Measurements from ENCODE around the gene ATP2B3.

ATP2B3 gene

DNA sequence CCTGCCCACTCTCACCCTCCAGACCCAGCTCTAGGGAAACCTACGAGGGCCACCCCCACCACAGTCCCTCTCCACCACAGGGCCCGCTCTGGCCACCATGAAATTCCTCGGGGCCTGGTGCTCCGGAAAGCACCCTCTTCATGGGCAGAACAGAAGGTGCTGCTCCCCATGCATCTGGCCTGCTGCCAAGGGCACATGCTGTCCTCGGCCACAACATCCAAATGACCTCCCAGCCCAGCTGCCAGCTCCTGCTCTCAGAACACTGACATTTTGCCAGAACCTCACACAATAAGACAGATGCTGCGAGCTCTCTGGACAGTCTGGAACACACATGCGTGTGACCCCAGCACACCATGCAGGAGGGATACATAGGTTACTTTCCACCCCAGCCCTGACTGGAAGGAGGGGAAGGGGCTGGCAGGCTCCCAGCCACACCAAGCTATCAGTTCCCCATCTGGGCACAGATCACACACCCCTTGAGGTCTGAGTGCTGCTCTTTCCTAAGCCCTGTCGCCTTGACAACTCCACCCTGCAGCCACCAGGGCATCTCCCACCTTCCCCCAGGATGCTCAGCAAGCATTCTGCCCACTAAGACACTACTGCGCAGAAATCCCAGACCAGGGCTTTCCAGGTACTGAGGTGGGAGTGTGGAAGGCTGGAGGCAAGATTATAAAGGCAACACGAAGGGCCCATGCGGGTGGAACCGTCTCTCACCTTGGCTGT lies 75.7 kb downstream of the ATP2B3 start:
- TF ChIP-seq, protein P1, sequence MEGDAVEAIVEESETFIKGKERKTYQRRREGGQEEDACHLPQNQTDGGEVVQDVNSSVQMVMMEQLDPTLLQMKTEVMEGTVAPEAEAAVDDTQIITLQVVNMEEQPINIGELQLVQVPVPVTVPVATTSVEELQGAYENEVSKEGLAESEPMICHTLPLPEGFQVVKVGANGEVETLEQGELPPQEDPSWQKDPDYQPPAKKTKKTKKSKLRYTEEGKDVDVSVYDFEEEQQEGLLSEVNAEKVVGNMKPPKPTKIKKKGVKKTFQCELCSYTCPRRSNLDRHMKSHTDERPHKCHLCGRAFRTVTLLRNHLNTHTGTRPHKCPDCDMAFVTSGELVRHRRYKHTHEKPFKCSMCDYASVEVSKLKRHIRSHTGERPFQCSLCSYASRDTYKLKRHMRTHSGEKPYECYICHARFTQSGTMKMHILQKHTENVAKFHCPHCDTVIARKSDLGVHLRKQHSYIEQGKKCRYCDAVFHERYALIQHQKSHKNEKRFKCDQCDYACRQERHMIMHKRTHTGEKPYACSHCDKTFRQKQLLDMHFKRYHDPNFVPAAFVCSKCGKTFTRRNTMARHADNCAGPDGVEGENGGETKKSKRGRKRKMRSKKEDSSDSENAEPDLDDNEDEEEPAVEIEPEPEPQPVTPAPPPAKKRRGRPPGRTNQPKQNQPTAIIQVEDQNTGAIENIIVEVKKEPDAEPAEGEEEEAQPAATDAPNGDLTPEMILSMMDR (conservative IDR thresholded peaks at IDR 0.05; ENCODE audit: low read depth, low read length) = no peak
- Histone ChIP-seq H3K79me2 (ENCODE audit: insufficient read depth, low read depth) (no peaks in the 10 kb centered on the region; the same call in 1 of the 2 replicates), H3K27me3 (ENCODE audit: insufficient read depth, low read depth) (no peaks in the 10 kb centered on the region), H3K27ac (no peak overlapping the region), H4K20me1 (ENCODE audit: insufficient read depth) (no peaks in the 10 kb centered on the region), H2AFZ (ENCODE audit: low read depth) (no peak overlapping the region), H3K4me2 (no peak overlapping the region), H3K4me3 (IDR thresholded peaks at IDR 0.05; ENCODE audit: insufficient read depth, low read depth, low read length) (no peak overlapping the region), H3K36me3 (ENCODE audit: insufficient read depth) (no peaks in the 10 kb centered on the region), H3K9ac (no peak overlapping the region), H3K4me1 (ENCODE audit: low read depth, poor library complexity, severe bottlenecking) (peaks cover 3% of the 10 kb centered on the region)

DNA sequence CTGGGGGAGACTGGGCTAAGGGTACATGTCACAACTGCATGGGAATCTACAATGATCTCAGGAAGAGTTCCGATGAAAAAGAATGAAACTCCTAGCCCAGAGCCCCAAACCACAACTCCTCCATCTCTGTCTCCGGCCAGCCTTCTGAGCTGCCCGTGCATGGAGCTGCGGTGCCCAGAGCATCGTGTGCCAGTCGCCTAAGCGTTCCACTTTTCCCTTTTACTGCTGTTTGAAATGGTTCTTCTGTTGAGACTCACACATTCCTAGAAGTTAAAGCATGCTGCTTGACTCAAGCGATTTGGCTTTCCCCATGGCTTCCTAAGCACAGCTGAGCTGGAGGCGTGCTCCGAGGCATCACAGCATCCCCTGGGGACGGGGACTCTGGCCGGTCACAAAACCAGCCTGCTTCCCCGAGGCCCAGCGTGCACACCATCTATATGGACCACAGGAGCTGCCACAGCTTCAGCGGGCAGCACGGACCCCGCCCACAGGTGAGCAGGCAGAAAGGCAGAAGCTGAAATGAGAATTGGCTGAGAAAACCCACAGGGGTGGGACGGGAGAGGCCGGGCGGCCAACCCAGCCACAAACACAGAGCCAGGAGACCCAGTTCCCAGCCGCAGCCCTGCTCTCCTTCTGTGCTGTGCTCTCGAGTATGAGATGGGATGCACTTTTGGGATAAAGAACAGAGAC lies 76.5 kb downstream of the ATP2B3 start:
- H3K4me2 ChIP-seq = no peak overlapping the region
- H3K27ac ChIP-seq = no peak overlapping the region
- H3K36me3 ChIP-seq (ENCODE audit: insufficient read depth) = no peaks in the 10 kb centered on the region
- H3K79me2 ChIP-seq (ENCODE audit: insufficient read depth, low read depth) = no peaks in the 10 kb centered on the region; the same call in 1 of the 2 replicates
- H3K4me1 ChIP-seq (ENCODE audit: low read depth, poor library complexity, severe bottlenecking) = peaks cover 4% of the 10 kb centered on the region
- no peak overlapping the region for H2AFZ ChIP-seq (ENCODE audit: low read depth)
- no peak overlapping the region for H3K4me3 ChIP-seq (IDR thresholded peaks at IDR 0.05; ENCODE audit: insufficient read depth, low read depth, low read length)
- TF ChIP-seq, protein P1 (conservative IDR thresholded peaks at IDR 0.05; ENCODE audit: low read depth, low read length) = no peak
- no peaks in the 10 kb centered on the region for H3K27me3 ChIP-seq (ENCODE audit: insufficient read depth, low read depth)
- H4K20me1 ChIP-seq (ENCODE audit: insufficient read depth) = no peaks in the 10 kb centered on the region
- H3K9ac ChIP-seq = no peak overlapping the region

DNA sequence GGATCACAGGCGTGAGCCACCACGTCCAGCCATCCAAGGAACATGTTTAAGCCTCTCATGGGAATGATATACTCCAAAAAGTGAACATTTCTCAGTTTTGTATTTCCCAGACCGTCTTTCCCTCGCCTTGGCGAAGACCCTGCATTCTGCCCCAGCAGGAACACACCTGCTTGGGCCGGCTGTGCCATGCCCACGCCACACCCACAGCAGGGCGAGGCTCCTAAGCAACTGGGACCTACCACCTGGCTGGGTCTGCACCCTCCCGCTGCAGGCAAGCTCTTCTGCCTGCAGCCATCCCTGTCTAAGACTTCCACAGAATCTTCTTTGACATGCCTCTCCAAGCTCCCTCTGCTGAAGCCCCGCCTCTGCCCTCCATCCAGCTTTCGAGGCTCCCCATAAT lies 77.9 kb downstream of the ATP2B3 start:
- Histone ChIP-seq H3K27ac (no peak overlapping the region), H3K4me3 (IDR thresholded peaks at IDR 0.05; ENCODE audit: insufficient read depth, low read depth, low read length) (no peak overlapping the region), H3K79me2 (ENCODE audit: insufficient read depth, low read depth) (no peaks in the 10 kb centered on the region; the same call in 1 of the 2 replicates), H3K27me3 (ENCODE audit: insufficient read depth, low read depth) (no peaks in the 10 kb centered on the region), H3K4me2 (no peak overlapping the region), H3K9ac (no peak overlapping the region), H3K4me1 (ENCODE audit: low read depth, poor library complexity, severe bottlenecking) (peaks cover 11% of the 10 kb centered on the region), H2AFZ (ENCODE audit: low read depth) (no peak overlapping the region), H4K20me1 (ENCODE audit: insufficient read depth) (no peaks in the 10 kb centered on the region), H3K36me3 (ENCODE audit: insufficient read depth) (no peaks in the 10 kb centered on the region)
- TF ChIP-seq, protein P1 (conservative IDR thresholded peaks at IDR 0.05; ENCODE audit: low read depth, low read length) = no peak

DNA sequence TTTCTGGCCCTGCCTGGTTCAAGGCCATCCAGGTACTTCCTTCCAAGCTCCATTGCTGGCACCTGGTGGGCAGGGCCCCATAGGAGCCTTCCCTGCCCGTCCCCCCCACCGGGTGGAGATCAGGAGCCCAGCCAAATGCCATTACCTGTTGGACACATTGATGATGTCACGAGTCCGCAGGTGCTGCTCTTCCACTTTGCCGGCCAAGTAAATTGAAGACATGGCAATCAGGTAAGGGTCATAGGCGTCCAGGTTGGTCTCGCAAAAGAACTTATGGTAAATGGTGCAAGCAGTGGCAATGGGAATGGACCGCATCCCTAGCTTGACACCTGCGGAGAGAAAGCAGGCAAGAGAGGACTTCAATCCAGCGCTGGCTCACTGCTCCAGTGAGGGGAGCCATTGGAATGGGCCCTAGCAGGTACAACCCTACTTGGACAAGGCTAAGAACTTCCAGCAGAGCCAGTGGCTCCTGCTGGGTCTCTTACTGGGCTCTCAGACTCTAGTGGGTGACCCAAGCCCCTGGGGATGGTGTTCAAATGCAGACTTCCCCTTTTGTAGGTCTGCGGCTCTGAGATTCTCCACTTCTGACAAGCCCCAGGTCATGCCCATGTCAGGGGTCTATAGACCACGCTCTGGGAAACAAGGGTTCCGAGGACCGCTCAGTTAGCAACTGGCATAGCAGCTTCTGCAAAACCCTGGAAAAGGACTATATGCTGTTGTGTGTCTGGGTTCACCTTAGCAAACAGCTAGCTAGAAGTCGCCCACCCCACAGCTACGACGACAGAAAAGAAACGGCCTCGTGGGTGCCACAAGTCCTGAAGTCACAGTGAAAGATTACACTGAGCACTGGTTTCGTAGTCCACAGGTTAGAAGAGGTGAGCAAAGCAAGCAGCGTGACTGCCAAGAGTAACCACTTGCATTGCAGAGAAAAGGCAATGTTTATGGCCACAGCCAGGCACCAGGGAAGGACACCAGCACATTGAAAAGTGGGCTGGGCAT lies 78.7 kb downstream of the ATP2B3 start:
- H3K4me2 ChIP-seq = no peak overlapping the region

More for the DNA sequence above, 78.7 kb downstream of the ATP2B3 start:
- no peak overlapping the region for H3K4me3 ChIP-seq (IDR thresholded peaks at IDR 0.05; ENCODE audit: insufficient read depth, low read depth, low read length)
- no peaks in the 10 kb centered on the region for H3K27me3 ChIP-seq (ENCODE audit: insufficient read depth, low read depth)
- no peak overlapping the region for H2AFZ ChIP-seq (ENCODE audit: low read depth)
- H3K36me3 ChIP-seq (ENCODE audit: insufficient read depth) = no peaks in the 10 kb centered on the region
- no peaks in the 10 kb centered on the region; the same call in 1 of the 2 replicates for H3K79me2 ChIP-seq (ENCODE audit: insufficient read depth, low read depth)
- peaks cover 11% of the 10 kb centered on the region for H3K4me1 ChIP-seq (ENCODE audit: low read depth, poor library complexity, severe bottlenecking)
- H3K27ac ChIP-seq = no peak overlapping the region
- H3K9ac ChIP-seq = no peak overlapping the region
- no peaks in the 10 kb centered on the region for H4K20me1 ChIP-seq (ENCODE audit: insufficient read depth)
- TF ChIP-seq, protein P1 (conservative IDR thresholded peaks at IDR 0.05; ENCODE audit: low read depth, low read length) = no peak

Data from KMS-11 (cell line).